VCaP (cell line): Measurements from ENCODE around the gene ARMC2.

ENCODE experiments used
- H3K27ac ChIP-seq: fragments of 450-650 bp; 2 replicates; pipeline ENCODE4 v1.5.1; 2017
- CTCF ChIP-seq: fragments of 450-650 bp; conservative IDR thresholded peaks from 2 replicates; pipeline ENCODE4 v1.5.1; 2017; ENCODE audit warnings: mild to moderate bottlenecking, moderate library complexity

The ARMC2 gene

DNA sequence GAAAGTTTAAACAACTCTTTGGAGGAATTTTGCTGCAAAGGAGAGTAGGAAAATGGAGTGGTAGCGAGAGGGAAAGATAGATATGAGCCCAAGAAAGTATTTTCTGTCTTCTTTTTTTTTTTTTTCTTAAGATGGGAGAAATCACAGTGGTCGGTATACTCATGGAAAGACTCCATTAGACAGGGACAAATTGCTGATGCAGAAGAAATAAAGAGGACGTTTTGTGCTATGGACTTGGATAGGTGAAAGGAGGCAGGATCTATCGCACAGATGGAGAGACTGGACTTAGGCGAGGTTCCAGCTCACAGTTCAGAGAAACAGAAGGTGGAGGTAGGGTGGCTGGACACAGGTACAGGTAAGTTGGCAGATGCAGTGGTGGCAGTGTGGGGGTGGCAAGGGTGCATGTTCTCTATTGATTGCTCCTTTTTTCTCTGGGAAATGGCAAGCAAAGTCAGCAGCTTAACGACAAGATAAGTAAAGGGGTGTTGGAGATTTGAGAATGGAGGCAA lies 44.2 kb upstream of the ARMC2 start:
- TF ChIP-seq CTCF, result no peak
- H3K27ac ChIP-seq, result no peak overlapping the region

DNA sequence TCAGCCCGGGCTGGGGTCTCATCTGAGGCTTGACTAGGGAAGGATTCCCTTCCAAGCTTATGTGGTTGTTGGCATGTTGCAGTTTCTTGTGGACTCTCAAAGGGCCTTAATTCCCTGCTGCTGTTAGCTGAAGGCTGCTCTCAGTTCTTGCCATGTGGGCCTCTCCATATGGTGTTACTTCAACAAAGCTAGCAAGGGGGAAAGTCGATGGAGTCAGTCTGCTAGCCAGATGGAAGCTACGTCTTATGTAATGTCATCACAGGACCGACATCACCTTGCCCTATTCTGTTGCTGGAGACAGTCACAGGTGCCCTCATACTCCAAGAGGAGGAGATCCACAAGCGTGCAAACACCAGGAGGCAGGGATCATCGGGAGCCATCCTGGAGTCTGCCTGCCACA lies 43.3 kb upstream of the ARMC2 start:
- no peak overlapping the region for H3K27ac ChIP-seq
- no peak for TF ChIP-seq CTCF

- no peak overlapping the region for H3K27ac ChIP-seq
- TF ChIP-seq CTCF, result no peak
These were observed 42.5 kb upstream of the ARMC2 start for GRCh38 chr6:108805611-108806167.

GRCh38 chr6:108806171-108806570 lies 42.1 kb upstream of the ARMC2 start:
- H3K27ac ChIP-seq, result no peak overlapping the region
- TF ChIP-seq CTCF, result no peak

DNA sequence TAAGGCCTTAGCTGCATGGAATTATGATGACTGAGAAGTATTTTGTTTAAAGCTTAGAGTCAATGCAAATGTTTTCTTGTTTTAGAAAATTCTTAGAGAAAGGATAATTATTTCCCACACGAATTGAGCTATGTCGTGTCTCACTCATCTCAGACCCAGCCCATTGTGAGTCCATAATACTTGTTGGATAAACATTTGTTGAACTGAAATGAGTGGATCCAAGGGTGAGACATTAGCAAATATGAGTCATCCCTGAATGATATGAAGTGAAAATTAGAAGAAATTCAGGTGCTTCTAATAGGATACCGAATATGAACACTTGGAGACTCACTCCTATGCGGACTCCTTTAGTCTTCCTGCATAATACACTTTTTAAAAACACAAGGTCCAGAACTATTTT lies 41.6 kb upstream of the ARMC2 start:
- no peak for TF ChIP-seq CTCF
- no peak overlapping the region for H3K27ac ChIP-seq

GRCh38 chr6:108807928-108808327 lies 40.3 kb upstream of the ARMC2 start:
- TF ChIP-seq CTCF, result no peak
- no peak overlapping the region for H3K27ac ChIP-seq

GRCh38 chr6:108809211-108809610 lies 39.0 kb upstream of the ARMC2 start:
- no peak overlapping the region for H3K27ac ChIP-seq
- no peak for TF ChIP-seq CTCF
